Measurements from ENCODE around the gene TAX1BP3. TPM values are rescaled to one million over a fixed set of nuclear protein-coding genes. Genes with fewer than 3 reads are reported as not detected.

TAX1BP3 gene
- total RNA-seq, 1 experiment from 2014 or later: 50.0 TPM

DNA sequence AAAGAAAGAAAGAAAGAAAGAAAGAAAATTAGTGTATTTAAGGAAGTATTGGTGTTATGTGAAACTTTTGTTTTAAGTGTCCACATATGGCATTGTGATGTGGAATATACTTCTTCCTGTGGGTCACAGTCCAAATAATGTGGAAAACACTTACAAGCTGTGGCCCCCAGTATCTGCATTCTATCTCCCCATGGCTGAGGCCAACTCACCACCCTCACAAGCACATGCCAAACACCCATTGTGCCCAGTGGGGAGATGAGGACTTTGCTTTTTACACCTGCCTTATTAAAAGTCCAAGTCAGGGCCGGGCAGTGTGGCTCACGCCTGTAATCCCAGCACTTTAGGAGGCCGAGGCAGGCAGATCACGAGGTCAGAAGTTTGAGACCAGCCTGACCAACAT is 31.6 kb upstream of the TAX1BP3 start:
- CTCF ChIA-PET: no interaction called here
- DNase-seq (ENCODE audit: low read depth, low spot score) (no peak), ATAC-seq (no peak)
- no peak overlapping the region for H3K27ac ChIP-seq (ENCODE audit: low read depth, low read length)
- H2AFZ ChIP-seq (ENCODE audit: low read depth, low read length, poor library complexity, severe bottlenecking): no peak overlapping the region
- H3K36me3 ChIP-seq (ENCODE audit: control insufficient read depth in 1 of 2, insufficient read depth in 2 of 2, low read length in 2 of 2): no peaks in the 10 kb centered on the region
- no peaks in the 10 kb centered on the region for H3K27me3 ChIP-seq (ENCODE audit: insufficient read depth, low read length)
- H3K4me3 ChIP-seq (replicated peaks in 1 of 2; ENCODE audit: low read depth in 1 of 2, low read length in 2 of 2): no peak overlapping the region
- no peak overlapping the region for H3K9ac ChIP-seq (ENCODE audit: low read length)
- H4K20me1 ChIP-seq (ENCODE audit: insufficient read depth): no peaks in the 10 kb centered on the region
- no peak overlapping the region for H3K4me2 ChIP-seq (ENCODE audit: low read length)
- no TSS peak for BruUV-seq (replicated peaks)
- H3K9me3 ChIP-seq (ENCODE audit: control insufficient read depth in 1 of 2, insufficient read depth in 1 of 2, low read depth in 1 of 2, low read length in 2 of 2): peaks cover 9 to 10% of the 10 kb centered on the region in 2 experiments; a peak in 2 of 4 replicates
- POLR2A ChIA-PET: no interaction called here
- H3K4me1 ChIP-seq (ENCODE audit: control insufficient read depth in 1 of 2, insufficient read depth in 2 of 2, low read length in 2 of 2): peaks cover 0 to 5% of the 10 kb centered on the region in 2 experiments; a peak in 1 of 4 replicates
- no peaks in the 10 kb centered on the region for H3K79me2 ChIP-seq (ENCODE audit: insufficient read depth, low read length)
- intact Hi-C loops (cut with micrococcal nuclease): no loop called here
- RAD21 ChIA-PET (ENCODE audit: low non-redundant PET in 1 of 2, low total read pairs in 2 of 2, uncharacterized antibody in 2 of 2, unreplicated experiment in 2 of 2): no interaction called here
- H3K9me2 ChIP-seq (ENCODE audit: insufficient read depth): no peaks in the 10 kb centered on the region
- TF ChIP-seq, protein P1, sequence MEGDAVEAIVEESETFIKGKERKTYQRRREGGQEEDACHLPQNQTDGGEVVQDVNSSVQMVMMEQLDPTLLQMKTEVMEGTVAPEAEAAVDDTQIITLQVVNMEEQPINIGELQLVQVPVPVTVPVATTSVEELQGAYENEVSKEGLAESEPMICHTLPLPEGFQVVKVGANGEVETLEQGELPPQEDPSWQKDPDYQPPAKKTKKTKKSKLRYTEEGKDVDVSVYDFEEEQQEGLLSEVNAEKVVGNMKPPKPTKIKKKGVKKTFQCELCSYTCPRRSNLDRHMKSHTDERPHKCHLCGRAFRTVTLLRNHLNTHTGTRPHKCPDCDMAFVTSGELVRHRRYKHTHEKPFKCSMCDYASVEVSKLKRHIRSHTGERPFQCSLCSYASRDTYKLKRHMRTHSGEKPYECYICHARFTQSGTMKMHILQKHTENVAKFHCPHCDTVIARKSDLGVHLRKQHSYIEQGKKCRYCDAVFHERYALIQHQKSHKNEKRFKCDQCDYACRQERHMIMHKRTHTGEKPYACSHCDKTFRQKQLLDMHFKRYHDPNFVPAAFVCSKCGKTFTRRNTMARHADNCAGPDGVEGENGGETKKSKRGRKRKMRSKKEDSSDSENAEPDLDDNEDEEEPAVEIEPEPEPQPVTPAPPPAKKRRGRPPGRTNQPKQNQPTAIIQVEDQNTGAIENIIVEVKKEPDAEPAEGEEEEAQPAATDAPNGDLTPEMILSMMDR (IDR thresholded peaks at IDR 0.05 in 2 of 3, conservative IDR thresholded peaks at IDR 0.05 in 1 of 3; ENCODE audit: borderline replicate concordance in 1 of 3, insufficient read depth in 1 of 3, low read depth in 2 of 3, low read length in 2 of 3): no peak
- TF ChIP-seq POLR2AphosphoS5 (IDR thresholded peaks at IDR 0.05; ENCODE audit: low read depth, low read length) (no peak), EGR1 (IDR thresholded peaks at IDR 0.05; ENCODE audit: low read depth) (no peak), SRF (IDR thresholded peaks at IDR 0.05; ENCODE audit: low read depth) (no peak), SIN3A (IDR thresholded peaks at IDR 0.05; ENCODE audit: low read depth) (no peak), ZNF274 (IDR thresholded peaks at IDR 0.05; ENCODE audit: low read depth, low read length) (no peak), ELF1 (IDR thresholded peaks at IDR 0.05; ENCODE audit: borderline replicate concordance, low read depth) (no peak), TCF7L2 (IDR thresholded peaks at IDR 0.05; ENCODE audit: borderline replicate concordance, extremely low read depth, insufficient read depth, insufficient read length) (no peak), CEBPB (IDR thresholded peaks at IDR 0.05; ENCODE audit: low read depth) (no peak)
- TF ChIP-seq, protein P2, sequence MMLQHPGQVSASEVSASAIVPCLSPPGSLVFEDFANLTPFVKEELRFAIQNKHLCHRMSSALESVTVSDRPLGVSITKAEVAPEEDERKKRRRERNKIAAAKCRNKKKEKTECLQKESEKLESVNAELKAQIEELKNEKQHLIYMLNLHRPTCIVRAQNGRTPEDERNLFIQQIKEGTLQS (IDR thresholded peaks at IDR 0.05): no peak
- TF ChIP-seq, protein P3, sequence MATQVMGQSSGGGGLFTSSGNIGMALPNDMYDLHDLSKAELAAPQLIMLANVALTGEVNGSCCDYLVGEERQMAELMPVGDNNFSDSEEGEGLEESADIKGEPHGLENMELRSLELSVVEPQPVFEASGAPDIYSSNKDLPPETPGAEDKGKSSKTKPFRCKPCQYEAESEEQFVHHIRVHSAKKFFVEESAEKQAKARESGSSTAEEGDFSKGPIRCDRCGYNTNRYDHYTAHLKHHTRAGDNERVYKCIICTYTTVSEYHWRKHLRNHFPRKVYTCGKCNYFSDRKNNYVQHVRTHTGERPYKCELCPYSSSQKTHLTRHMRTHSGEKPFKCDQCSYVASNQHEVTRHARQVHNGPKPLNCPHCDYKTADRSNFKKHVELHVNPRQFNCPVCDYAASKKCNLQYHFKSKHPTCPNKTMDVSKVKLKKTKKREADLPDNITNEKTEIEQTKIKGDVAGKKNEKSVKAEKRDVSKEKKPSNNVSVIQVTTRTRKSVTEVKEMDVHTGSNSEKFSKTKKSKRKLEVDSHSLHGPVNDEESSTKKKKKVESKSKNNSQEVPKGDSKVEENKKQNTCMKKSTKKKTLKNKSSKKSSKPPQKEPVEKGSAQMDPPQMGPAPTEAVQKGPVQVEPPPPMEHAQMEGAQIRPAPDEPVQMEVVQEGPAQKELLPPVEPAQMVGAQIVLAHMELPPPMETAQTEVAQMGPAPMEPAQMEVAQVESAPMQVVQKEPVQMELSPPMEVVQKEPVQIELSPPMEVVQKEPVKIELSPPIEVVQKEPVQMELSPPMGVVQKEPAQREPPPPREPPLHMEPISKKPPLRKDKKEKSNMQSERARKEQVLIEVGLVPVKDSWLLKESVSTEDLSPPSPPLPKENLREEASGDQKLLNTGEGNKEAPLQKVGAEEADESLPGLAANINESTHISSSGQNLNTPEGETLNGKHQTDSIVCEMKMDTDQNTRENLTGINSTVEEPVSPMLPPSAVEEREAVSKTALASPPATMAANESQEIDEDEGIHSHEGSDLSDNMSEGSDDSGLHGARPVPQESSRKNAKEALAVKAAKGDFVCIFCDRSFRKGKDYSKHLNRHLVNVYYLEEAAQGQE (IDR thresholded peaks at IDR 0.05; ENCODE audit: low read depth): no peak
